DOHH2 (cell line): Measurements from ENCODE around the gene LRRC2.

Experiments
- CTCF ChIP-seq: fragments of 200-600 bp; sonication (generic); IDR thresholded peaks from one replicate; pipeline ENCODE4 v1.5.1; 2014; ENCODE audit warnings: antibody characterized with exemption, mild to moderate bottlenecking, low read depth, low read length; ENCODE audit not compliant: poor library complexity, severe bottlenecking
- EZH2phosphoT487 ChIP-seq: fragments of 200-600 bp; sonication (generic); IDR thresholded peaks from 2 replicates; pipeline ENCODE4 v1.6.1; 2017; ENCODE audit warnings: borderline replicate concordance, mild to moderate bottlenecking, antibody characterized with exemption, low read length, moderate library complexity, mixed read lengths

- TF ChIP-seq CTCF (no peak), EZH2phosphoT487 (no peak)
Measured at GRCh38 chr3:46564190-46565021, 1.7 kb downstream of the LRRC2 start.
